ENCODE data around the gene SLC35F5.

DNA sequence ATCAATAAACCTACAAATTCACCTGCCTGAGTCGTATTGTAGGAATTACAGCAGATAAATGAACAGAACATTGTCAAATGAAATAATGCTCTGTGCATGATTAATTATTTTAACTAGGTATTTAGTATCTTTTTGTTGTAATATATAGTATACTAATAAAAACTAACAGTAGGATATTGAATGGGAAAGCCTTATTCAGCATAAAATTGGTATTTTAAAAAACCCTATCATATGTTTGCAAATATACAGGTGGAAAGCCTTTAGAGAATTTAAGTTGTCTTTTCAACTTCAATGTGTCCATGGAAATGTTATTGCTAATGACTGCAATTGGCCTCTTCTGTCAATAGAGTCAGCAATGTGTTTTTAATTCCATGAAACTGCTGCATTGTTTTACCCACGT, 40.8 kb upstream of the SLC35F5 start:
- TF ChIP-seq POLR2A (IDR thresholded peaks at IDR 0.05; ENCODE audit: low read depth, low read length): no peak
- no peak for TF ChIP-seq PAX5 (IDR thresholded peaks at IDR 0.05; ENCODE audit: insufficient read depth, low read length, severe bottlenecking)
- no peak for TF ChIP-seq TAF1 (IDR thresholded peaks at IDR 0.05; ENCODE audit: low read depth, low read length)
- TF ChIP-seq POLR2AphosphoS5 (IDR thresholded peaks at IDR 0.05; ENCODE audit: low read depth, low read length): no peak
- TF ChIP-seq POU2F2 (IDR thresholded peaks at IDR 0.05; ENCODE audit: low read depth, low read length): no peak
- no peak for TF ChIP-seq SPI1 (IDR thresholded peaks at IDR 0.05; ENCODE audit: low read depth, low read length)
